Neural cell (in vitro differentiated cells): ENCODE data around the gene RGS16.

ENCODE experiments used
- EZH2 ChIP-seq: fragments of 200-600, 300-800 bp; shearing (Covaris generic), sonication (generic); IDR thresholded peaks from 2 replicates; pipeline ENCODE4 v1.6.1; 2014; ENCODE audit warnings: antibody characterized with exemption, low read length, borderline replicate concordance, mild to moderate bottlenecking; ENCODE audit not compliant: insufficient read depth, poor library complexity, severe bottlenecking
- POLR2AphosphoS5 ChIP-seq: IDR thresholded peaks from 2 replicates; pipeline ENCODE4 v1.6.1; 2012
- SMC3 ChIP-seq: fragments of 450-650 bp; conservative IDR thresholded peaks from 2 replicates; pipeline ENCODE4 v1.6.1; 2014; ENCODE audit warnings: antibody characterized with exemption, mild to moderate bottlenecking, moderate library complexity; ENCODE audit not compliant: poor library complexity

GRCh38 chr1:182637769-182638168 is 33.6 kb upstream of the RGS16 start:
- TF ChIP-seq SMC3, result no peak
- TF ChIP-seq POLR2AphosphoS5, result no peak
- no peak for TF ChIP-seq EZH2
